Measurements from ENCODE around the gene HBA2.
"Not testable (repeated sequence)": the region's sequence is repeated elsewhere in the genome, so short reads cannot be mapped to it uniquely, and the experiment has no call there.

The HBA2 gene

DNA sequence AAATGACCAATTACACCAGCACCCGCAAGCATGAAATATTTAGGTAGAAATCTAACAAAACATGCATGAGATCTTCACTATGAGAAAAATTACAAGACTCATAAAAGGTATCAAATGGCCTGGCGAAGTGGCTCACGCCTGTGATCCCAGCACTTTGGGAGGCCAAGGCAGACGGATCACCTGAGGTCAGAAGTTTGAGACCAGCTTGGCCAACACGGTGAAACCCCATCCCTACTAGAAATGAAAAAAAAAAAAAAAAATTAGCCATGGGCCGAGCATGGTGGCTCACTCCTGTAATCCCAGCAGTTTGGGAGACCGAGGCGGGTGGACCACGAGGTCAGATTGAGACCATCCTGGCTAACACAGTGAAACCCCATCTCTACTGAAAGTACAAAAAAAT, 31.4 kb downstream of the HBA2 start:
- DNase-seq = not testable (repeated sequence)

GRCh38 chr16:209359-209758, 36.7 kb downstream of the HBA2 start:
- DNase-seq = not testable (repeated sequence)

DNA sequence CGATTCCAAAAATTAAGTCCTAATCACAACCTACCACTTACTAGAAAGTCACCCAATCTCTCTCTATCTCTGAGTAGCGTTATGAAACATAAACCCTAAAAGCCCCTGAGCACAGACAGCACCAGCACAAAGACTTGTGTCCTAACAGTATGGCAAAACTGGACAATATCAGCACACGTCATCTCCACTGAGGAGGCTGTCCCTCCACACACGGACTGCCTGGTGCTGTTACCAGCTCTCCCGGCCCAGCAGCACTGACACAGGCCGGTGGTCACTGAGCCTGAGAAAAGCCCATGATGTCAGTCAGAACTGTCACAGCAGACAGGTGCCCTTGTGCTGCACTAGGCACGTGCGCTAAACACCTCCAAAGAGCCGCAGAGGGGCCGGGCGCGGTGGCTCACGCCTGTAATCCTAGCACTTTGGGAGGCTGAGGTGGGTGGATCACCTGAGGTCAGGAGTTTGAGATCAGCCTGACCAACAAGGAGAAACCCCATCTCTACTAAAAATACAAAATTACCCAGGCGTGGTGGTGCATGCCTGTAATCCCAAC, 39.0 kb downstream of the HBA2 start:
- not testable (repeated sequence) for DNase-seq

GRCh38 chr16:212999-213398, 40.3 kb downstream of the HBA2 start:
- no peak for DNase-seq

GRCh38 chr16:220021-220420, 47.3 kb downstream of the HBA2 start:
- DNase-seq = no peak
